CD4-positive, alpha-beta T cell treated with Interleukin-6 for 4 hours (primary cell): ENCODE results near the gene SETD1B.
"Not testable (repeated sequence)": the region's sequence is repeated elsewhere in the genome, so short reads cannot be mapped to it uniquely, and the experiment has no call there.

Experiments
- DNase-seq: peaks from one replicate; pipeline ENCODE4 v3.0.0-alpha.2; 2020; ENCODE audit warnings: mixed read lengths

The SETD1B gene

GRCh38 chr12:121858662-121859572 is 55.1 kb downstream of the SETD1B start, which contains the start of gene HPD:
Gene HPD, minus strand, starts transcription at chr12:121858859. Its CDS starts 36 bp downstream, at chr12:121858823.
- no peak for DNase-seq

DNA sequence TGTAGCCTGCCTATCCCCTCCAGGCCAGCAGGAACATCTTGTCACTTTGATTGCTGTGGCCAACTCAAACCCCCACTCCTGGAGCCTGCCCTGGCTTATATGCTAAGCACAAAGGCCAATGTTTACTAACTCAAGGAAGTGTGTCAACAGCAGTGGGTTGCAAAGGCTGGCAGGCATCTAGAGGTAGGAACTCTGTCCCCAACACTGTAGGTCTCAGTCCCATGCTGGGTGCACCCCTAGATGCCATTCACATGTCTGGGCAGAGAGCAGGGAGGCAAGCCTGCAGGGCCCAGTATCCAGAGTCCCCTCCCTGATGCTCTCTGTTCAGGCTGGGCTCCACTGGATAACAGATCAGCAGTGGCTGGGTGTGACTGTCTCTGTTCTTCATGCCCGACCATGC is 56.4 kb downstream of the SETD1B start:
- DNase-seq: no peak

GRCh38 chr12:121860699-121861098 is 56.9 kb downstream of the SETD1B start:
- not testable (repeated sequence) for DNase-seq

DNA sequence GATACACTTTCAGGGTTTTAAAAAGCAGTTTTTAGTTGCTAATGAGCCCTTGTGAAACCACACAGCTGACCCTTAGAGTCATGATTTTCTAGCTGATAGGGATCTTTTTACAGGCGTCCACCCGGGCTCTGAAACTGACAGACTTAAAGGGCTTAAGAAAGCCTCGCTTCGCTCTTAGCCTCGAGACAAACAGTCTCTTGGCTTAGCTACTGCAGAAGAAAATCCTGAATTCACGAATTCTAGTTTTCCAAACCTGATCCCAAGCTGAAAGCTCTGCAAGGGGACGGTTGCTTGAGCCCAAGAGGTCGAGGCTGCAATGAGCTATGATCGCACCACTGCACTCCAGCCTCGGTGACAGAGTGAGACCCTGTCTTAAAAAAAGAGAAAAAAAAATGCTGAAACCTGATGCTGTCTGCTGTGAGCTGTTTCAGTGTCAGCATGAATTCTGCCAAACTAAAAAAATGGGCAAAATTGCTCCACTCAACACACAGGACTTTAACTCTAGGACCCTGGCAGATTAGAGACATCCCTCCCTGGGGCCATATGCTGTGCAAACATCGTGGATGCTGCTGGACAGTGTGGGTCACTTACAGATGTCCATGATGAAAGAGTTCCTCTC is 57.9 kb downstream of the SETD1B start:
- DNase-seq: no peak

GRCh38 chr12:121866331-121866730 is 62.5 kb downstream of the SETD1B start:
- DNase-seq: no peak

GRCh38 chr12:121869229-121869628 is 65.4 kb downstream of the SETD1B start:
- DNase-seq: not testable (repeated sequence)

GRCh38 chr12:121871467-121871866 is 67.7 kb downstream of the SETD1B start:
- no peak for DNase-seq

DNA sequence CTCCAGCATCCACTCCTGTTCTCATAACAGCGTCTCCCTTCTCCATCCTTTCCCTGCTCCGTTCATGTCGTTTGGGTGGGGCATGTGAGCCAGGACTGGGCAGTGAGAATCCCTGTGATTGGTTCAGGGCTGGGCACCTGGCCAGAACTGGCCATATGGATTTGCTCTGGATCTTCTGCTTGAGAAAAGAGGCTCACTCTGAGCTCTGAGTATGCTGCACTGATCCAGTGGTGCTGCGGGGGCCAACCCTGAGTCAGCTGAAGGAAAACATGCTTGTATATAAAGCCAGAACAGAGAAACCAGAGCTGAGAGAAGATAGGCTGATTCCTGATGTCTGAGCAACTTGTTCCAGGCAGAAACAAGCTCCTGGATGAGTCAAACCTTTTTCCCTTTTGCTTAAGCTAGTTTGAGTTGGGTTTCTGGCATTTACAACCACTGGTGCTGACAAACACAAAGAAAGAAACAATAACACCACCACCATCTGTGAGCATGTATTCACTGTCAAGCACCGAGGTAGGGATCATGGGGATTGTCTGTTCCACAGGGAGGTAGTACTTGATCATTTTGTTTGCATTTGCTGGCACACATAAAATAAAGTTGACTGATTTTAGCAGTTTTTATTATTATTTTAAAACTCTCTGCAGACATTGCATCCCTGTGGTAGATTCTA is 68.9 kb downstream of the SETD1B start:
- no peak for DNase-seq

DNA sequence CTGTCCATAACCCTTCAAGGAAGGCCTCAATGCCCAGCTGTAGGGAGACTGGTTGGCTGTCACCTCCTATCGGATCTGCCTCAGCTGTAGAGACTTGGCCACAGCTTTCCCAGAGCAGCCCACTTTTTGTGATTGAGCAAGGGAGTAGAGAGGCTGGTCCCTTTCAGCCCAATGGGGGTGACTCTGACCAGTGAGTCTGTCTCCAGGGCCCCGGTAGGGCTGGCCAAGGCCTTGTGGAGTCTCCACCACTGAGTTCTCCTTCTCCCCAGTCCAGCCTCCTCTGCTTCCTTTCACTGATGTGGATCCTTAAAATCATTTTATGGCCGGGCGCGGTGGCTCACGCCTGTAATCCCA is 69.4 kb downstream of the SETD1B start:
- no peak for DNase-seq

- no peak for DNase-seq
Observed at GRCh38 chr12:121874071-121874470, 70.3 kb downstream of the SETD1B start.

- no peak for DNase-seq
Observed at GRCh38 chr12:121875582-121875981, 71.8 kb downstream of the SETD1B start.

GRCh38 chr12:121876080-121876447 is 72.3 kb downstream of the SETD1B start:
- DNase-seq: not testable (repeated sequence)
